Hematopoietic multipotent progenitor cell treated with erythropoietin and hydrocortisone succinate and interleukin-3 and kit ligand, for 15 days (in vitro differentiated cells): Measurements from ENCODE around the gene NCOA1.
"Not testable (repeated sequence)": the region's sequence is repeated elsewhere in the genome, so short reads cannot be mapped to it uniquely, and the experiment has no call there.

ENCODE experiments used
- DNase-seq: peaks from one replicate; pipeline ENCODE4 v3.0.0-alpha.2; 2015; ENCODE audit warnings: low spot score

Gene NCOA1

DNA sequence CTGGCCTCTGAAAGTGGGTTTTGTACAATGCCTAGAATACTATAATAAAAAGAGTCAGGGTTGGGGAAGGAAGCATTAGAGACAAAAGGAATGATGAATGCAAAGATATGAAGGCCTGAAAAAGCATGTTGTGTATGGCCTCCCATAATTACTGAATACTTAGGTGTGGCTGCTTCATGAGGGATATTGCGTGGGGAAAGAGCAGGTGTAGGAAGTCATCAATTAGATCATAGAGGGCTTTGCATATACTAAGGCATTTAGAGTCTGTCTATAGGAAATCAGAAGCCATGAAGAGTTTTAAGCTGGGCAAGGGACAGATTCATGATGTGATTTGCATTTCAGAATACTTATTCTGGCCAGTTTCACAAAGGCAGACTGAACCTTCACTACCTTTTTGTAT lies 48.2 kb downstream of the NCOA1 start:
- no peak for DNase-seq

DNA sequence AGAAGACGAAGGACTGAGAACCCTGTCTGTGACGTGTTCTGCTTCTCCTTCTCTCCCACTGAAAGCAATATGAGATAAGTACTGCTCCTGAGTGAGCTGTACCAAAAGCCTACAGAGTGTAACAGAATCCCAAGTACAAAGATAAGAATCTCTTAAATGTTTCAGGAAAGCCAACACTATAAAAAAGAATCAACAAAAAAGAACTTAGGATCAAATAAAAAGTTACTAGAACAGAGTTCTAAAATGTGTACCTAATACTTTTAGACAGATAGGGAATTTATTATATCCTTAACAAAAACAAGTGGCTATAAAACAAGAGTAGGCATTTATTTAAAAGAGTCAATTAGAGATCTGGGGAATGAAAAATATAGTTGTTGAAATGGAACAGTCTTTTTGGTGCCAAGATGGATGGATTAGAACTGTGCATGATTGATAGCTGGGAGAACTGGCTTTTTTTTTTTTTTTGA lies 49.0 kb downstream of the NCOA1 start:
- DNase-seq, result no peak

DNA sequence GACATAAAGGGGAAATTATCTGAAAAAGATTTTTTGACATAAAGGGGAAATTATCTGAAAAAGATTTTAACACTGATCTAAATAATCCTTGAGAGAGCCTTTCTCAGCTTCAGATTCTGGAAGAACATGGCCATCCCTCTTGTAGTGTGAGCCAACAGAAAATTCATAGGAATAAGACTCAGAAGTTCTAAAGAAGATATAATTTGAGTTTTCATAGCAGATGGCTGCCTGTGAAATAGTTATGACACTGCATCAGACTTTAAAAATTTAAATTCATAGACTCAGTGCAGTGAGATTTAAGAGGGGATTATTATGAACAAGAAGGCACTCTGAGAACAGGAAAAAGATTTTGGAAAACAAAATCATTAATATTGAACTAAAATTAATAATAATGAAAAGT lies 50.6 kb downstream of the NCOA1 start:
- no peak for DNase-seq

DNA sequence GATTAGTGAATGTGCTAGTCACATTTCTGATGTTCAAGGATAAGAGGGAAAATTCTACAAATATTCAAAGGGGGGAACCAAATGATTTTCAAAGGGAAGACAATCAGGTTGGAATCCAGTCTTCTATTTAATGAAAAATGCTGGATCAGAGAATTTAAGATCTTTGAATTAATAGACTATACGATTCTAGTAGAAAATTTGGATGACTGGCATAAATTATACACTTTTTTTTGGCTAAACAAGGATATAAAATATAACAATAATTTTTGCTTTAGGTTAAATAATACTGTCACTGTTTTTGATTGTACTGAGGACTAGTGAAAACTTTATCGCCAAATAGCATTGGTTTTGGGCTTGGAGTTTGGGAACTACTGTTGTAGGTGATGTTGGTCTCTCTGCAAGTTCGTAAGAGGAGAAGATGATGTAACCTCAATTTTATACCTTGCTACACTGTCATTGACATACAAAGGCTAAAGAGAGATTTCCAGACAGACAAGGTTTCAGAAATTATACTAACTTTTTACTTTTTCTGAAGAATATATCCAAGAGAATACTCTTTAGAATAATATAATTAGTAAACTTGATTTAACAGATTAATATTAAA lies 51.3 kb downstream of the NCOA1 start:
- DNase-seq, result no peak

DNA sequence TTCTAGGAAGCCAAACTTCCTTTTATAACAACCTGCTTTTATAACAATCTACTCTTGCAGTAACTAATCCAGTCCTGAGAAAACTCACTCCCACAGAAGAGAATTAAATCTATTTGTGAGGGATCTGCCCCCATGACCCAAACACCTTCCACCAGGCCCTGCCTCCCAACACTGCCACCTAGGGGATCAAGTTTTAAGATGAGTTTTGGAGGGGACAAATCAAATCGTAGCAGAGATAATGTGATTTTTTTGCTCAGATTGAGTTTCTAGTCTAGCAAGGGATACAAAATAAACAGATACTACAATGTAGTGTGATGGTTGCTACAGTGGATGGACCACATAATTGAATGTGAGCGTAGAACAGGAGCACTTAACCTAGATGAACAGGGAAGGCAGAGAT lies 52.2 kb downstream of the NCOA1 start:
- DNase-seq, result peak; percentile 30

DNA sequence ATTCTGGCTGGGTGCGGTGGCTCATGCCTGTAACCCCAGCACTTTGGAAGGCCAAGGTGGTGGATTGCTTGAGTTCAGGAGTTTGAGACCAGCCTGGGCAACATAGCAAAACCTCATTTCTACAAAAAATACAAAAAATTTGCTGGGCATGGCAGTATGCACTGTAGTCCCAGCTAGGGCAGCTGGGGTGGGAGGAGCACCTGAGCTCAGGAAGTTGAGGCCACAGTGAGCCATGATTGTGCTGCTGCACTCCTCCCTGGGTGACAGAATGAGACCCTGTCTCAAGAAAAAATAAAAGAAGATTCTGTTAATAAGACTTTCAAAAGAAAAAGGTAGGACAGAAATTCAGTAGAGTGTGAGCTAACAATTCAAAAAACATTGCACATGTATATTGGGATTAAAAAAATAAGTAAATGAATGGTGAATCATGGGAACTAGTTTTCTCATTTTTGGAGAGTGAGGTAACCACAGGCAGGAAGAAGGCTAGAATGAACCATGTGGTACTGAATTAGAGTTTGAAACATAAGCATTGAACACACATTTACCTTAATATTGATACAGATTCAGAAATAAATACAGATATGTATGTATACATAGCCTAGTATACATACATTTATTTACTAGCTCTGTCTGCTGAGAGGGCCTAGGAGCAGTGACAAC lies 53.5 kb downstream of the NCOA1 start:
- DNase-seq, result no peak

DNA sequence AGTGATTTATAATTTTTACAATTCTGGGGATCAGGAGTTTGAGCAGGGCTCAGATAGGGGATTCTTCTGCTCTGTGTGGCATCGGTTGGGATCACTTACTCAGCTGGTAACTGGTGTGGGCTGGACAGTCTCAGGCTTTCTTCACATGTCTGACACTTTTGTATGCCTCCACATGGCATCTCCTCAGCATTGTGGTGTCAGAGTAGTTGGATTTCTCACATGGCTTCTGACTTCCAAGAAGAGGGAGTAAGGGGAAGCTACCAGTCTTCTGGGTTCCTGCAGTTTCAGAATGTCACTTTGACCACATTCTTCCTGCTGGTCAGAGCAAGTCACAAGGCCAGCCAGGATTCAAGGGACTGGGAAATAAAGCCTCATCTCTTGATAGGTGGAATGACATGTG lies 55.6 kb downstream of the NCOA1 start:
- no peak for DNase-seq

DNA sequence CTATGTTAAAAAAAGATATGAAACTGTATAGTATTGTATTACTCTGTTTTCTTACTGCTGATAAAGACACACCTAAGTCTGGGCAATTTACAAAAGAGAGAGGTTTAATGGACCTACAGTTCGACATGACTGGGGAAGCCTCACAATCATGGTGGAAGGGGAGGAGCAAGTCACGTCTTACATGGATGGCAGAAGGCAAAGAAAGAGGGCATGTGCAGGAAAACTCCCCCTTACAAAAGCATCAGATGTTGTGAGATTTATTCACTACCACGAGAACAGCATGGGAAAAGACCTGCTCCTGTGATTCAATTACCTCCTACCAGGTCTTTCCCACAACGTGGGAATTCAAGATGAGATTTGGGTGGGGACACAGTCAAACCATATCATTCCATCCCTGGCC lies 57.0 kb downstream of the NCOA1 start:
- DNase-seq, result no peak

DNA sequence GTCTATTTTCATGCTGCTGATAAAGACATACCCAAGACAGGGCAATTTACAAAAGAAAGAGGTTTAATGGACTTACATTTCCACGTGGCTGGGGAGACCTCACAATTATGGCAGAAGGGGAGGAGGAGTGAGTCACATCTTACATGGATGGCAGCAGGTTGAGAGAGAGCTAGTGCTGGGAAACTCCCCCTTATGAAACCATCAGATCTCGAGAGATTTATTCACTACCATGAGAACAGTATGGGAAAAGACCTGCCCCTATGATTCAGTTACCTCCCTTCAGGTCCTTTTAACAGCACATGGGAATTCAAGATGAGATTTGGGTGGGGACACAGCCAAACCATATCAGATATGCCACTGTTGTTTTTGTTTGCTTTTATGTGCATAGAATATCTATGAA lies 59.2 kb downstream of the NCOA1 start:
- DNase-seq, result not testable (repeated sequence)

DNA sequence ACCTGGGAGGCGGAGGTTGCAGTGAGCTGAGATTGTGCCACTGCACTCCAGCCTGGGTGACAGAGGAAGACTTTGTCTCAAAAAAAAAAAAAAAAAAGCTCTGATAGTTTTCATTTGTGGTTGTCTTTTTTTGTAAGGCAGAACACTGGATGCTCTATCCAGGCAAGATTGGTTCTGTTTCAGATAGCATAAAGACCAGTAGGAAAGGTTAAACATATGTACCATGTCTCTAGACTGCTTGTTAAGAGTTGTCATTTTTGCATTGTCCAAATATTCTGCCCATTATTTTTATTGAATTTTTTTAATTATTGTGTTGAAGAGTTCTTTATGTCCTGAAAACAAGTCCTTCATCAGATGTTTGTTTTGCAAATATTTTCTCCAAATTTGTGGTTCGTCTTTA lies 60.0 kb downstream of the NCOA1 start:
- DNase-seq, result no peak

DNA sequence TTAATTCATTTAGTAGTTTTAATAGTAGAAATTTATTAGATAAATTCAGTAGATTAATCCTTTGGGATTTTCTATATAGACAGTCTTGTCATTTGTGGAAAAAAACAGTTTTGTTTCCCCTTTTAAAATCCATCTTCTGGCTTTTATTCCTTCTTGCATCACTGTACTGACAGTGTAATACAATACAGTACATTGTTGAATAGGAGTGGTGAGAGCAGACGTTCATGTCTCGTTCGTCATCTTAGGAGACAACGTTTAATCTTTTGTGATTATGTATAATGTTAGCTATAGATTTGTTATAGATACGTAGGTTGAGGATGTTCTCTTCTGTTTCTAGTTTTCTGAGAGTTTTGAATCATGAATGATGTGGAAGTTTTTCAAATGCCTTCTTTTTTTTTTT lies 61.8 kb downstream of the NCOA1 start:
- no peak for DNase-seq

DNA sequence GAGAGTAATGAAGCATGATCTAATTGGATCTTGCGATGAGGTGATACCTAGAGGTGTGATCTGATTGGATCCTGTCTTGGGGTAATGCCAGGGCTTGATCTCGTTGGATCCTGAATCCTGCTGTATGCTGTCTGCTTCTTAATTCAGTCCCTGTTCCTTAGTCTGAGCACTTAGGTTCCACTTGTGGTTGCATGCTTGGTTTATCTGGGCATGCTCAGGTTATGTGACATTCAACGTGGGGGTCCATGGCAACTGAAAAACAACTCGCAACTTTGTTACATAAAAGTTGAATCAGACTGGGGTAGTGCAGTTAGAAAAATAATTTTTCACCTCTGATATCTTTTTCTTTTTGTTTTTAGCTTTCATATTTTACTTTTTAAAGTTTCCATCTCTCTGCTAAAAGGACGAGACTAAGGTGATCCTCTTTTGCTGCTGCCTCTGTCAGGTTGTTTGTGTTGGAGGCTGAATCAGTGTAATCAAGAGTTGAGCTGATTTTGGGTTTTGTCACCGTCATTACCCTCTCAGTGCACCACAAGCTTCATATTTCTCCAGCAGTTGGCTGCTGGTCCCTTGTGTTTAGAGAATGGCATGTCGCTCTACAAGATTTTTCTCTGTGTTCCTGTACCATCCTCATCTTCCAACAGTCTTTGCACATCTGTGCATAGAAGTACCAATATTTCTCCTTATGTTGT lies 67.9 kb downstream of the NCOA1 start:
- no peak for DNase-seq

DNA sequence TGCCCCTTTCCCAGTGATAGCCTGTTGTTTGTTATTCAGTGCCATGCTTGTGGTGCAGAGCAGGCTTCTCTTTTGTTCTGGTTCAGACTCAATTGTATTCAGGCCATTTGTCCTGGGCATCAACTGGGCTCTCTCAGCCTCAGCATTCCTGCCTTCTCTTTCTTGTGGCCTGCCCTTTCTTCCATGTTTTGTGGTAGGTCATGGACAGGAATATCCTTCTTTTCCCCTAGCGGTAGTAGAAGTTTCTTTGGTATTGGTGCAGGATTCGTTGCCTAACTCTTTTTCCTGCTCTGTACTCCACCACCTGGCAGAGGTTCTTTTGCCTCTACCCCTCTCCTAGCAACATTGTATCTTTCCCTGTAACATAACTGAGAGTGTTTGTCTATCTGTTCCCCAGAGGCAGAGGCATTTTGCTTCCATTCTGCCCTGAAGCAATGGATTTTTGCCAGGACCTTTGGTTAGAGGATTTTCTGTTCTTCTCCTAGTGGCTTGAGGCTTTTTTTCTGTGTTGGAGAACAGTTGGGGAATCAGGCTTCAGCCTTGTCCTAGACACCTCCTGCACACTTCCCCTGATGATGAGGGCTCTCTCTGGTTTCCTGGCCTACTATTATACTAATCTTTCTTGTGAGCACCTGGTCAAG lies 68.5 kb downstream of the NCOA1 start:
- no peak for DNase-seq

DNA sequence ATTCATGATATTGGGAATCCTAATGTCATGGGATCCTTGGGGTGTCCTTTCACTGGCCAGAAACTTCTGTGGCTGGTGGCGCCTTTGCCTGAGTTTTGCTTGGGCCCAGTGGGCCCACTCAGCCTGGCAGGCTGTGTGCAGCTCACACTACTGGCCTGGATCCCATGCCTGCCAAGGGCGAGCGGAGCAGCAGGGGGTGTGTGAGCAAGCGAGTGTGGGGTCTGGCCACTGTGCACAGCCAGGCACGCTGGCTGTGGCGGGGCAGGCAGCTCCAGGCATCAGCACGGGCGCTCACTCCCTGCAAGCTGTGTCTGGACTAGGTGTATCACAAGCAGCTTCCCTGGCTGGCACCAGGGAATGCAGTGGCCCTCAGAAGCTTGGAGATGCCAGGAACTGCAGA lies 74.5 kb downstream of the NCOA1 start:
- no peak for DNase-seq

DNA sequence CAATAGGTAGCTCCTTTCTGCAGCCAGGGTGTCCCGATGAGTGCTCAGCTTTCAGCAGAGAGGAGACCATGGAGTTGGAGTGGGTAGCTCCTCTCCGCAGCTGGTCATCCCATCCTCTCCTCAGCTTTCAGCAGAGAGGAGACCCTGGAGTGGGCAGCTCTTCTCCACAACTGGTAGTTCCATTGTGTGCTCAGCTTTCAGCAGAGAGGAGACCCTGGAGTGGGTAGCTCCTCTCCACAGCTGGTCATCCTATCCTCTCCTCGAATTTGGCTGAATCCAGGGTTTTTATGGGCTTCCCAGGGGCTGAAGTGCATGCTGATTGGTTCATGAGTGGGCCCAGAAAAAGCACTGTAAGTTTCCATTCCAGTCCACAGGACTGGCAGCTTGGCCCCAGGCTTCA lies 75.2 kb downstream of the NCOA1 start:
- DNase-seq, result no peak

DNA sequence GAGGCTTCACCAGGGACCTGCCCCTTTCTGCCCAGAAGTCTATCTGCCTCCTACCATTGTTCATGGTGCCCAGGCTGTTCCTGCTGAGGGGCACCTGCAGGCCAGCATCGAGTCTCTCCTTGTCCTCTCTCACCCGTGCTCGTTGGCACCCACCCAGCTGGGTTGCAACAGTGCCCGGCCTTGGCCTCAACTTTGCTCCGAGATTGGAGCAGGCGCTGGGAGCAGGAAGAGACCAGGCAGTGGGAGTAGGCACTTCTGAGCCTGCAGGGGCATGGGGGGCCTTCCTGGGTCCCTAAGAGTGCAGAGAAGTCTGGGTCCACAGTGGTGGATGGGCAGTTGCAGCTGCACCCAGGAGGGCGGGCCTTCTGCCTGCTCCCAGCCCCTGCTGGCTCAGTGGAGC lies 75.6 kb downstream of the NCOA1 start:
- DNase-seq, result no peak

DNA sequence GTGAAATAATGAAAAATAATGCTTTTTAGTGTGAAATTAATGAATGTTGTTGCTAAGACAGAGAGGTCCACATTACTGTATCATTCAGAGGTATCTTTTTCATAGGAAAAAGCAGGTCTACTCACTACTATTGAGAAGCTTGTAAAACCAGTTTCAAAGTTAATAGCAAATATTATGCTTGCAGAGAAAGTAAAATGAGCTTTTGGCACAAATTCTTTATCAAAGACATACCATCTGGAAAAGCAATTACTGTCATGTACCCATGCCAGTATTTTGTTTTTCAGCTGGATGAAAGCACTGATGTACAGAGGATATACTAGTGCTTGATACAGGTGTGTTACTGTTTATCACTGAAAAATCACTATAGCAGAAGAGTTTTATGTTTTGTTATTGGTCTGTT lies 77.5 kb downstream of the NCOA1 start:
- no peak for DNase-seq

DNA sequence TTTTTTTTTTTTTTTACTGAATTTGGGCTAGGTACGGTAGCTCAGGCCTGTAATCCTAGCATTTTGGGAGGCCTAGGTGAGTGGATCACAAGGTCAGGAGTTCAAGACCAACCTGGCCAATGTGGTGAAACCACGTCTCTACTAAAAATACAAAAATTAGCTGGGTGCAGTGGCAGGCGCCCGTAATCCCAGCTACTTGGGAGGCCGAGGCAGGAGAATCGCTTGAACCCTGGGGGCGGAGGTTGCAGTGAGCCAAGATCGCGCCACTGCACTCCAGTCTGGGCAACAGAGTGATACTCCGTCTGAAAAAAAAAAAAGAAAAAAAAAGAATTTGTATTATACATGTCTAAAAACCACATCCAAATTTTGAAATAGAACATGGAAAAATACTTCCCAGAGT lies 78.5 kb downstream of the NCOA1 start:
- DNase-seq, result not testable (repeated sequence)

DNA sequence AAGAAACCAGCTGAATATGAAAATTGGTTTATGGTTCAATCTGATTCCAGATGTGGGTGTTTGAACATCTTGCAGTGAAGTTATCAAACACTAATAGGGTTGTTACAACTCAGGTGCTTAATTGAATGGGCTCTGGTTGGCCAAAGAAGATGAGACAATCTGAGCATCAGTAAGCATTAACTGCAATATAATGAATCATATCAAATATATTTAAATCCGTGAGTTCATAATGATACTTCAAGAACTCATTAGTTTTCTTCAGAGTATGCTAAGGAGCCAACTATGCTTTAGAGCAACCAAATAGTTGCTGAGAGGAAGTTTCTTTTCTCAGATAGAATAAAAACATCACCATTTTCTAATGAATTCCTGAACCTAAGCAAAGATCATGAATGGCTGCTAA lies 79.2 kb downstream of the NCOA1 start:
- DNase-seq, result no peak

DNA sequence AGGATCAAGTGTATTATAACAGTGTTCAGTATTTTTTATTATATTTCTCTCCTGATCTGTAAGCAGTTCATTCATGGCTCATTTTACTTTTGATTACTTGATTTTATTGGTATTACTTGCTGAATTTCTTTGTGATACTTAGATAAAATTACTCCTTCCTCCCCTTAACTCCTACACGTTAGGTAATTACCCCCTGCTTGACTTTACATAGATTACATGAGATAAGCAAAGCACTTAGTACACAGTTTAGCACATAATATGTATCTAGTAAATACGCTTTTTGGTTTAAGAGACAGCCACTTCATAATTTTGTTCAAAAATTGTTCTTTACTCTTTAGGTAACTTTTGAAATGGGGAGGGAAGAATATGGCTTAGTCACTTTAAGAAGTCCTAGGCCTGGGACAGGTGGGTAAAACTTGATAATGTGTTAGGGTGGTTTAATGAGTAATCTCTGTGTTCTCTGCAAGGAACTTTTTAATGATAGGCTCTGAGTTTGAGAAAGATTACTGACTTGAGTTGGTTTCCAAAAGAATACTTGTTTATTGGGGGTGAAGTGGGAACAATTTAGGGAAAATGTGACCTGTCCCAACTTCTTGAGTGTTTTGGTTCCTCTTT lies 80.9 kb downstream of the NCOA1 start:
- DNase-seq, result peak; percentile 8

DNA sequence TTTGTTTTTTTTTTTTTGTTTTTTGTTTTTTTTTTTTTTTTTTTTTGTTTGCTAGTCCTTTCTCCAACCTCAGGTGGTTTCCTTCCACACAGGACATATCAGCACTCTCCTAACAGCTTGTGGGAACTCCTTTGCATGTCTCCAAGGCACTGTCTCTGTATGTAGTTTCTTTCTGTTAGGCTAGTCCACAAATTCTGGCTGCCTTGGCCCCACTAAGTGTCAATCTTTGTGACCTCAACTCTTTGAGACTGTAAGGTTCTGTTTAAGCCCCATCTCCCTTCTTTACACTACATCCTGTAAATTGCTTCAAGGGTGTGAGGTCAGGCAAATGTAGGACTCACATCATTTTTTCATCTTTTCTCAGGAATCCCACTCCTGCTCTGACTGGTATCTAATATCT lies 85.1 kb downstream of the NCOA1 start:
- no peak for DNase-seq

DNA sequence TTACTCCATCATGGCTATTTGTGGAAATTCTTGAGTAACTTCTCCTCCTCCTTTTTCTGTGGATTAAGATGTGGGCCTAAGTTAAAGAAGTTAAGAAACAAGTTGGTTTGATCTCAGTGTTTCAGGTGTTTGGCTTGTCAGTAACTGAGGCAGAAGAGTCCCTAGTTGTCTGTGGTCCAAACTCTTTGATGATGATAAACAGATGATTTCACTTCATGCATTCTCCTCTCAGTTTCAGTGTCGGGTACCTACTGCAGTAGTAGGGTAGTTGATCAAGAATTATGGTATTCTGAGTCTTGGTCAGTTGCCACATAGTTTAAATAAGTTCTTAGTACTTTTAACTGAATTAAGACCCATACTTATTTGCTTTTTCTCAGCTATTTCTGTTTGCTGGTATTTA lies 85.6 kb downstream of the NCOA1 start:
- no peak for DNase-seq

DNA sequence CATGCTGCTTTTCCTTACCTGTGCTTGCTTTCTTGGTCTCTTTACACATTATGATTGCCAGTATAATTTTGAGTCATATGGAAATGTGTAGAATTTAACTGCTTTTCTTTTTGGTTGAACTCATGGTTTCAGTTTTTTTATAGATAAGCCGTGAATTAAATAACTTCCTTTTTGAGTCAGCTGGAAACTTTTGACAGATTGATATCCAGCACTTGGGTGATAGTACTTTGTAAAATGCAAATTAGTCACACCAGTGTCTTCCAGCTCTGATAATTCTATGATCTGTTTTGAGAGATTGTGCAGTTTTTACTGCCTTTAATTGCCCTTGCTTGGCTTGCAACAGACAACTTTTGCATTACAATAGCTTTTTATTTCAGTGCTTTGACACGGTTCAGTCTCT lies 86.4 kb downstream of the NCOA1 start:
- no peak for DNase-seq
